B cell (primary cell): ENCODE measurements around the gene CCDC175. TPM values are rescaled to one million over a fixed set of nuclear protein-coding genes. Genes with fewer than 3 reads are reported as not detected.

Experiments
- ATAC-seq: fragments of 200-7000 bp; cut with Tn5 transposase; one replicate; pipeline ENCODE4 v1.10.0; 2021; ENCODE audit warnings: low read depth, mild to moderate bottlenecking, moderate number of reproducible peaks, moderate library complexity
- CTCF ChIA-PET: fragments of 350-600 bp; sonication (Branson Sonifier 250); formaldehyde crosslinking; loops from one replicate; lab custom pipeline; 2021; ENCODE audit warnings: antibody characterized with exemption, inconsistent platforms; lab: Charles Lee
- POLR2A ChIA-PET: fragments of 350-600 bp; sonication (Branson Sonifier 250); formaldehyde crosslinking; loops from one replicate; lab custom pipeline; 2021; ENCODE audit warnings: antibody characterized with exemption; lab: Charles Lee
- DNase-seq: peaks from one replicate; pipeline ENCODE4 v3.0.0; 2013
- H2AFZ ChIP-seq: 2 replicates; pipeline ENCODE4 v1.6.1; 2012; ENCODE audit warnings: mild to moderate bottlenecking, low read depth, low read length; ENCODE audit not compliant: insufficient read depth, poor library complexity, severe bottlenecking
- H3K27ac ChIP-seq, 2 donors: 1 replicate in 1 of 2; 2 replicates in 1 of 2; pipeline ENCODE4 v1.5.1; 2012 to 2013; ENCODE audit warnings: low read length in 2 of 2, mild to moderate bottlenecking in 2 of 2, moderate library complexity in 1 of 2
- H3K27me3 ChIP-seq, 4 experiments: fragments of 200-600 bp in 1 of 4; sonication (generic) in 1 of 4; replicated peaks in 1 of 4; 1 replicate in 2 of 4; 2 replicates in 2 of 4; pipeline versions ENCODE4 v1.6.1 to v1.7.0; 2013 to 2016; ENCODE audit warnings: low read length in 3 of 4, mild to moderate bottlenecking in 2 of 4, mixed read lengths in 1 of 4, moderate library complexity in 1 of 4; ENCODE audit not compliant: insufficient read depth in 4 of 4, control insufficient read depth in 3 of 4; ENCODE audit errors: control extremely low read depth in 1 of 4
- H3K36me3 ChIP-seq, 2 experiments: replicated peaks in 1 of 2; 1 replicate in 1 of 2; 2 replicates in 1 of 2; pipeline versions ENCODE4 v1.6.1 to v1.7.1; 2013; ENCODE audit warnings: low read length in 1 of 2; ENCODE audit not compliant: insufficient read depth in 2 of 2, control insufficient read depth in 1 of 2; ENCODE audit errors: control extremely low read depth in 1 of 2, extremely low read depth in 1 of 2
- H3K4me1 ChIP-seq, 2 donors: fragments of 200-600 bp in 1 of 2; sonication (generic) in 1 of 2; 1 replicate in 1 of 2; 2 replicates in 1 of 2; pipeline versions ENCODE4 v1.5.1 to v1.6.1; 2013 to 2017; ENCODE audit warnings: low read length in 2 of 2; ENCODE audit not compliant: control insufficient read depth in 2 of 2, insufficient read depth in 2 of 2
- H3K4me2 ChIP-seq: replicated peaks from 2 replicates; pipeline ENCODE3; 2012; ENCODE audit warnings: mild to moderate bottlenecking, low read depth, low read length; ENCODE audit not compliant: poor library complexity, severe bottlenecking
- H3K4me3 ChIP-seq, 5 experiments: fragments of 200-600 bp in 1 of 5; sonication (generic) in 1 of 5; 1 replicate in 3 of 5; 2 replicates in 2 of 5; pipeline versions ENCODE4 v1.5.1 to v1.7.0; 2011 to 2016; ENCODE audit warnings: low read length in 4 of 5, mild to moderate bottlenecking in 4 of 5, low read depth in 2 of 5, control low read depth in 1 of 5, moderate library complexity in 1 of 5; ENCODE audit not compliant: insufficient read depth in 1 of 5; ENCODE audit errors: control extremely low read depth in 1 of 5, extremely low read depth in 1 of 5
- H3K79me2 ChIP-seq: fragments of 200-600 bp; sonication (generic); one replicate; pipeline ENCODE4 v1.6.0; 2016; ENCODE audit warnings: low read length; ENCODE audit not compliant: control insufficient read depth, insufficient read depth
- H3K9ac ChIP-seq: fragments of 200-600 bp; sonication (generic); 2 replicates; pipeline ENCODE4 v1.6.1; 2017; ENCODE audit warnings: mild to moderate bottlenecking, low read length, moderate library complexity
- H3K9me3 ChIP-seq, 3 donors: one replicate each; pipeline versions ENCODE4 v1.6.1 to v1.7.1; 2013; ENCODE audit warnings: low read length in 2 of 3; ENCODE audit not compliant: control insufficient read depth in 2 of 3, insufficient read depth in 1 of 3; ENCODE audit errors: control extremely low read depth in 1 of 3
- H4K20me1 ChIP-seq: 2 replicates; pipeline ENCODE4 v1.6.0; 2012; ENCODE audit warnings: mild to moderate bottlenecking, low read length; ENCODE audit not compliant: insufficient read depth, control insufficient read depth, poor library complexity, severe bottlenecking
- H3K27ac Mint-ChIP-seq: one replicate; pipeline ENCODE4 v1.8.0; 2021; ENCODE audit warnings: mixed read lengths
- H3K27me3 Mint-ChIP-seq: one replicate; pipeline ENCODE4 v1.8.0; 2021; ENCODE audit warnings: mixed read lengths
- H3K4me1 Mint-ChIP-seq: one replicate; pipeline ENCODE4 v1.8.0; 2021; ENCODE audit warnings: mixed read lengths
- H3K4me3 Mint-ChIP-seq: one replicate; pipeline ENCODE4 v1.8.0; 2021; ENCODE audit warnings: mixed read lengths
- H3K9me3 Mint-ChIP-seq: one replicate; pipeline ENCODE4 v1.8.0; 2022; ENCODE audit warnings: mixed read lengths; ENCODE audit not compliant: insufficient read depth
- CTCF ChIP-seq: fragments of 200-600 bp; IDR thresholded peaks from one replicate; pipeline ENCODE4 v1.8.0; 2022; ENCODE audit warnings: antibody characterized with exemption, mild to moderate bottlenecking
- EZH2 ChIP-seq: IDR thresholded peaks from 2 replicates; pipeline ENCODE4 v1.6.1; 2012; ENCODE audit warnings: borderline replicate concordance, low read depth, mild to moderate bottlenecking, moderate library complexity, low read length; ENCODE audit not compliant: insufficient read depth, poor library complexity, severe bottlenecking
- WGBS: methylation state at CpG from one replicate; pipeline ENCODE4 v1.1.5; 2013; ENCODE audit warnings: missing lambda C conversion rate; ENCODE audit not compliant: insufficient coverage; 5-methylcytosine and 5-hydroxymethylcytosine counted together
- intact Hi-C: fragments of 100-400 bp; cut with micrococcal nuclease; formaldehyde crosslinking; loops from one replicate; pipeline ENCODE4 v1.10.0; 2022
- polyA minus RNA-seq: library from RNA; depleted of rRNA, polyadenylated mRNA; stranded (reverse); fragments of >200 nt; gene quantifications from 2 replicates; pipeline ENCODE4 v1.2.3, GENCODE V29; 2012
- polyA plus RNA-seq: library from polyadenylated mRNA; depleted of rRNA; stranded (reverse); fragments of >200 nt; gene quantifications from 2 replicates; pipeline ENCODE4 v1.2.3, GENCODE V29; 2012
- total RNA-seq, 2 donors: library from RNA; stranded (reverse); fragments of 120-200 nt in 1 of 2; gene quantifications; 1 replicate in 1 of 2; 2 replicates in 1 of 2; pipeline versions ENCODE4 v1.2.3 to v1.2.4, GENCODE V29; 2013 to 2022

CCDC175 gene
- total RNA-seq (not detected in 2 replicates), polyA plus RNA-seq (not detected in 2 replicates), polyA minus RNA-seq (not detected in 2 replicates)
- 0.28 TPM for total RNA-seq (2013)

- Mint-ChIP-seq H3K27me3 (peaks cover 22% of the 10 kb centered on the region), H3K9me3 (no peaks in the 10 kb centered on the region), H3K27ac (no peak within 1 kb of the TSS), H3K4me3 (peak within 1 kb of the TSS; percentile 75), H3K4me1 (peaks cover 13% of the 10 kb centered on the region)
- WGBS: 6% methylated on average over 35 of the region's 46 CpGs
- H3K79me2 ChIP-seq: no peaks in the 10 kb centered on the region
- peak within 1 kb of the TSS; percentile 82 for H2AFZ ChIP-seq
- peak within 1 kb of the TSS; percentile 91 for H3K4me2 ChIP-seq
- ATAC-seq: peak; percentile 90
- H3K9ac ChIP-seq: peak within 1 kb of the TSS; percentile 64
- peak; percentile 83 for DNase-seq
- intact Hi-C loops: loop anchor here (1.0 to 5.0 kb wide), 3 partner anchors 92 to 606 kb away; partner anchors contain the start of genes JKAMP and L3HYPDH
- peaks cover 10 to 13% of the 10 kb centered on the region in 2 donors for H3K4me1 ChIP-seq
- H4K20me1 ChIP-seq: no peaks in the 10 kb centered on the region
- CTCF ChIA-PET: interaction anchor here (1.1 to 2.6 kb wide), 12 partner anchors 8 to 1075 kb away, joined by 3 to 15 read pairs (median 5); no protein-coding TSS in a partner anchor
- no peaks in the 10 kb centered on the region for H3K36me3 ChIP-seq
- peak within 1 kb of the TSS; percentile 26 to 62 (median 56) for H3K4me3 ChIP-seq
- POLR2A ChIA-PET: no interaction called here
- peak within 1 kb of the TSS in 1 of 2 donors; percentile 20 for H3K27ac ChIP-seq
- H3K27me3 ChIP-seq: peaks cover 0 to 15% (median 6%) of the 10 kb centered on the region in 4 experiments
- TF ChIP-seq EZH2 (no peak), CTCF (peak; percentile 91)
- H3K9me3 ChIP-seq: no peaks in the 10 kb centered on the region
Measured at GRCh38 chr14:59576332-59577294, at the start of gene CCDC175. Gene CCDC175 (minus strand): TSS chr14:59576812. CDS start chr14:59576775, 37 bp downstream.
